KOPT-K1 (cell line): Measurements from ENCODE around the gene ITGB5.
"Not testable (repeated sequence)": the region's sequence is repeated elsewhere in the genome, so short reads cannot be mapped to it uniquely, and the experiment has no call there.

Experiments used
- H3K27ac ChIP-seq: fragments of 200-600 bp; sonication (generic); 2 replicates; pipeline ENCODE4 v1.5.1; 2016; ENCODE audit warnings: antibody characterized with exemption, mild to moderate bottlenecking, low read depth, low read length; ENCODE audit not compliant: poor library complexity, severe bottlenecking
- H3K36me3 ChIP-seq: fragments of 200-600 bp; sonication (generic); 2 replicates; pipeline ENCODE4 v1.5.1; 2017; ENCODE audit warnings: antibody characterized with exemption, mild to moderate bottlenecking, low read length, moderate library complexity; ENCODE audit not compliant: insufficient read depth
- H3K9me3 ChIP-seq: fragments of 200-600 bp; sonication (generic); 2 replicates; pipeline ENCODE4 v1.5.1; 2017; ENCODE audit warnings: antibody characterized with exemption, low read length, mild to moderate bottlenecking; ENCODE audit not compliant: insufficient read depth, poor library complexity, severe bottlenecking

Gene ITGB5

DNA sequence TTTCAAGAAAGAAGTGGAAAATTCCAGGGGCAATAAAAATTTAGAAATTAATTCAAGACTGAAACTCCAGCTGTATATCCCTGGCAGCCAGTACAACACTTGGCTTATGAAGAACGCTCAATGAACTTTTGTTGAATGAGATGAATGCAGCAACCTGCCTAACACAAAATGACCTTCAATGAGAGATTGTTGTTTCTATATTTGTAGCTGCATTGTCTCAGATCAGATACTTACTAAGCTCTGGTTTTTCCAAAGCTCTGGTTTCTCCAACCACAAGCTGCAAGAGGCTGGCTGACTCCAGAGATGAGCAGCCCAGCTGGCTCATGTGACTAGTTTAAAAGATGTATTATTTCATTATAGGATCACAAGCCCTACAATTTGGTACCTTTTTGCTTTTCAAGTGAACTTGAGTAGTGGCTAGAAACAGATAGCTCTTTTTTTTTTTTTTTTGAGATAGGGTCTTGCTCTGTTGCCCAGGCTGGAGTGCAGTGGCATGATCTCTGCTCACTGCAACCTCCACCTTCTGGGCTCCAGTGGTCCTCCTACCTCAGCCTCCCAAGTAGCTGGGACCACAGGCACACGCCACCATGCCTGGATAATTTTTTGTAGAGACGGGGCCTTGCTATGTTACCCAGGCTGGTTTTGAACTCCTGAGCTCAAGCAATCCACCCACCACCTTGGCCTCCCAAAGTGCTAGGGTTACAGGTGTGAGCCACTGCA is 99.5 kb downstream of the ITGB5 start:
- no peaks in the 10 kb centered on the region for H3K36me3 ChIP-seq
- no peaks in the 10 kb centered on the region for H3K9me3 ChIP-seq
- no peak overlapping the region for H3K27ac ChIP-seq

DNA sequence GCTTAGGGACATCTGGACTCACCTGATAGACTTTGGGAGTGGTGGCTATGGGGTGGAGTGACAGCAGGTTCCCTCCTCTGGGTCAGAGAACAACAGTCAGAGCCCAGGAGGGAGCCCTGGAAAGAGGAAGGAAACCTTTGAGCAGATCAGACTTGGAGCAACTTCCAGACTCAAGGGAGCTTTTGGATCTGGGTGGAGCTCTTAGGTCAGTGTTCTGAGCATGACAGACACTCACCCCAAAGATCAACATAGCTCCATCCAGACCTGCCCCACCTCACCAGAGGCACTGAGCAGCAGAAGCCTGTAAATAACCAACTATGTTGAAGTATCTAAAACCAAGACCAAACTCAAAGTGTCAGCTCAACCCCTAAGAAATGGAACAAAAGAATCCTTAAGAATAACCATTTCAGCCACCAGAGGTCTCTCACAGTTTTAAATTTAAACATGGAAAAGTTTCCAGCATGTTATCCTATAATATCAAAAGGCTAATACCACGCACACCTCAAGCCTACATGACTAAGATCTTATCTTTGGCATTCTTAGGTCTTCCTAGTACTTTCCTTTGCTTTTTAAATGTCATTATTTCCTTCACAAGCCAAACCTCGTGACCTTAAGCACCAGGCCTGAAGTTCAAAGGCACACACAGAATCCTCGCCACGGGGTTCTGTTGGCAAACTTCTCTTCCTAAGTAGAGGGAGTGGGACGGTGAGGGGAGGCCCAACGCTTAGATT is 100.5 kb downstream of the ITGB5 start:
- Histone ChIP-seq H3K36me3 (no peaks in the 10 kb centered on the region), H3K27ac (no peak overlapping the region), H3K9me3 (no peaks in the 10 kb centered on the region)

DNA sequence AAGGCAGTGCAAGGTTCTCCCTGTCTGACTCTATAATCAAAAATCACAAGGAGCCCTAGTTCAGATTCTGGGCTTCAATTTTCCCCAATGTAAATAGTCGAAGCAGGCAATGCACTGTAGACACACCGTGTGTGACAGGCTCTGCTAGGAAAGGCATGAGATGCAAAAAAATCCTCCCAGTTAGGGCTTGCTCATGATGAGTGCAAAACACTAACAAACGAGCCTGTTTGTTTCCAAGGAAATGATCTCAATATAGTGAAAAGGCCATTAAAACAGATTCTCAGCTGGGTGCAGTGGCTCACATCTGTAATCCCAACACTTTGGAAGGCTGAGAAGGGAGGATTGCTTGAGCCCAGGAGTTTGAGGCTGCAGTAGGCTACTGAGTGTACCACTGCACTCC is 101.2 kb downstream of the ITGB5 start:
- no peaks in the 10 kb centered on the region for H3K36me3 ChIP-seq
- H3K9me3 ChIP-seq = no peaks in the 10 kb centered on the region
- no peak overlapping the region for H3K27ac ChIP-seq

DNA sequence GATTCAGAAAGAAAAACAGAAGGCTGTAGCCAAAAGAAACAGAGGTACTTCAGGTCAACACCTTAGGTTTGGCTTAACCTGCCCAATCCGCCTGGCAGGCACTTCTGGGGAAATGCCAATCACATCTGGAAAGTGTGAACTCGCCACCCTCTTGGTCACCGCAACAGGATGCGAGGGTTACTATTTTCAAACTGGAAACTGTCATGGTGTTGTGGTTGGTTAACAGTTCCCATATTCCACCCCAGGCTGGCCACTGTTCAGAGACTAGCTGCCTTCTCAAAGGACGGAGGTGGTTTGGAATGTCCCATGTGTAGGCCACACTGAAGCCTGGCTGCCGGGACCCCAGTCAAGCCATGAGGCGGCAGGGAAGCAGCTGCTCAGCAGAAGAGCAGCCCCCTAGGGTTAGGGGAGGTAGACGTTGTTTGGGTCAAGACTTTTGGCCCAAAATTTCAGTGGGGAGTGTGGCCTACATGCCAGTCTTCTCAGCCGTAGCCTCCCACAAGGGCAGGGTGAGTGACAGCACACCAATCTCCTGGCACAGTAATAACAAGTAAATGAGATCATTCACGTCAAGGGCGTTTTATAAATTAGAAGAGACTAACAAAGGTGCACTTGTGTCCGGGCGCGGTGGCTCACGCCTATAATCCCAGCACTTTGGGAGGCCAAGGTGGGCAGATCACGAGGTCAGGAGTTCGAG is 102.3 kb downstream of the ITGB5 start:
- H3K36me3 ChIP-seq = no peaks in the 10 kb centered on the region
- no peaks in the 10 kb centered on the region for H3K9me3 ChIP-seq
- H3K27ac ChIP-seq = no peak overlapping the region

DNA sequence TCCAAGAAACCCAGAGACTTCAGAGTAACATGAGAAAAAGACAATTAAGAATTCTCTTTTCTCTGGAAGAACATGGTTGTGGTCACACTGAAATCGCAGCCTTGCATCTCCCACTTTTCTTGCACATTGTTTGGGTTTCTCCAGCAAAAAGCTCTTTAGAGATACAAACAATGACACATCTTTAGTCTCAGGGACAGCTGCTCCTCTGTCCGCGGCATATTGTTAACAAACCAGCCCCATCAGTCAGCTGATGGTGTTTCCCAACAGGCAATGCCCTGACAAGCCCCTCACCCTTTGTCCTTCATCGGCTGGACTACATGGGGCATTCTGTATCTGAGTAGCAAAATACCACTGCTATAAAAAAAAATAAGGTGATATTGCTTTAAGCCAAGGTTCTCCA is 103.5 kb downstream of the ITGB5 start:
- H3K27ac ChIP-seq = no peak overlapping the region
- H3K9me3 ChIP-seq = no peaks in the 10 kb centered on the region
- no peaks in the 10 kb centered on the region for H3K36me3 ChIP-seq

DNA sequence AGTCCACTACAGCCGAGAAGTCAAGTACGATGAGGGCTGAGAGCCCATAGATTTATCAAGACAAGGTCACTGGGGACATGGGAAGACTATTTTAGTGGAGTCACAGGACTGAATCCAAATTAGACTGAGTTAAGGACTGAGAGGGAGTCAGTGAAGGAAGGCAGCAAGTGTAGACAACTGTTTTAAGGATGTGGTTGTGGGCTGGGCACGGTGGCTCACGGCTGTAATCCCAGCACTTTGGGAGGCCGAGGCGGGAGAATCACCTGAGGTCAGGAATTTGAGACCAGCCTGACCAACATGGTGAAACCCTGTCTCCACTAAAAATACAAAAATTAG is 104.8 kb downstream of the ITGB5 start:
- H3K36me3 ChIP-seq, H3K27ac ChIP-seq, H3K9me3 ChIP-seq: not testable (repeated sequence)

DNA sequence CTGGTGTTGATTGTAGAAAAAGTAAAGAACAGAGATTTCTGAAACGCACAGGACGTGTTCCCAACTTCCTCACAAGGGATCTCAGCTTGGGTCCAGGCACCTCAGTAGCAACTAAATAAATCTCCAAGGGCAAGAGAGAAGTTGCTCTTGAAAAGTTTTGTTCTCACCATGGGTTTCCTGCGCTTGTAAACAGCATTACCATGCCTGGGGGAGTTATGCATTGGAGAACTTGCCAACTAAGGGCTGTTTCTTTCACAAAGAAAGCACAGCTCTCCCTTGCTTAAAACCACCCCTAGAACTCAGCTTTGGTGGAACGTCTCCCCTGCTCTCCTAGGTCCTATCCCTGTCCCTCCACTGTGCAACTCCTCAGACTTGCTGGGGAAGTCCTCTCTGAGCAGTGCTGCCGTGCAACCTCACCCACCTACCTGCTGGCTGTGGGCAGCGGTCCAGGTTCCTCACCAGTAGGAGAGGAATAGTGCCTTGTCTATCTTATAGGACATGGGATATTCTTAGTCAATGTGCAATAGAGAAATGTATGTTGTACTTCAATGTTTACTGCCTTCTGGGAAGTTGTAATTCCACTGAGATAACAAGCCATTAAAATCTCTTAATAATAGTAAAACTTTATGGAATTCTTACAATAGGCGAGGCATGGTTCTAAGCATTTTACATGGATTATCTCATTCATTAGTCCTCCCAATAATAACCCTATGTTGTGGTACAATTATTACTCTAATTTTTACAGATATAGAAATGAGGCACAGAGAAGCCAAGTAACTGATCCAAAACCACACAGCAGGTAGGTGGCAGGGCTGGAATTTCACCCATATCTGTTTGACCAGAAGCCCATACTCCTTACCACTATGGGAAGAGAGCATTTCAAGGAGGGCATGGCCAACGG is 105.4 kb downstream of the ITGB5 start:
- H3K27ac ChIP-seq = no peak overlapping the region

DNA sequence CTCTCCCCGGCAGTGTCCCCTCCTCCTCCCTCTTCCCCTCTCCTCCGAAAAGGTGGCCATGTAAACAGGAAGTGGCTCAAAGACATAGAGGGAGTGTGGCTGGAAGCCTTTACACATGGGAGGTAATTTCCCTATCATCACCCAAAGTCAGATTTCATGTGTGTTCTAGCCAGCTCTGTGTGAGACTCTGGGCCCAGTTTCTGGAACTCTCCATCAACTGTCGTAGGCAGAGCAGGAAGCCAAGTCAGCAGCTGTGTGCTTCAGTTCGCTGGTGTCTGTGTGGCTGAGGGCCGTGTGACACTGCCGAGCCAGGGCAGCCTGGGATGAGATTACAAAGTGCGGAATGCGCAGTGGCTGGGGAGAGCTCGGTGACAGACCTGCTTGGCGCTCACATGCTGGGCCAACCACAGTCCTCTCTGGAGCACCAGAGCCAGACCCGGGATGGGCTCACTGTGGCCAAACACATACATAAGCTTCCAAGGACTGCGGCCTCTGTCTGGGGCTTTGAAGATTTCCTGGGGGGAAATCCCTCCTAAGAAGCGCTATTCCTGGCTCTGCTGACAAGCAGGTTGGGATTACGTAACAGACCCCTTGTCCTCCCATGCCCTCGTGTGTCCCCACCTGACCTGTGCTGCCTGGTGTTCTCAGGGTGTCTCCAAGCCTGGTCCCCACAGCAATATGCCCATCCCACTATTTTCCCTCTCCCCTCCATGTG is 106.2 kb downstream of the ITGB5 start:
- no peaks in the 10 kb centered on the region for H3K9me3 ChIP-seq
- H3K27ac ChIP-seq = no peak overlapping the region
- no peaks in the 10 kb centered on the region for H3K36me3 ChIP-seq

More for the DNA sequence above, 105.4 kb downstream of the ITGB5 start:
- Histone ChIP-seq H3K9me3 (no peaks in the 10 kb centered on the region), H3K36me3 (no peaks in the 10 kb centered on the region)

DNA sequence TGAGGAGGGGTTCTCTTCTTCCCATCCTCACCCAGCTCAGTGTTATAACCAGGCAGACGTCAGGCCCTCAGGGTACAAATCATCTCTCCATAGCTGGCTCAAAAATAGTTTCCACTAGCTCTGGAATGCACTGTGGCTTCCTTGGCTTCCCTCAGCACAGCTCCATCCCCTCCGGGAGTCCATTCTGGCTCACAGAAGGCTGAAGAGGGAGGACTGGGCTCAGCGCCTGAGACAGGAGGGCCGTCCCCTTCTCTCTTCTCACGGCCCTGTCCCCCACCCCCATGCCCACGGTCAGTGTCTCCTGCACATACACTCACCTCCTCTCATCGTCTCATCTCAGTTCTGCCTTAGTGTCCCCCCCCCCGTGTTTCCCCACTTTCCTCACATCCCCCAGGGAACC is 106.8 kb downstream of the ITGB5 start:
- Histone ChIP-seq H3K36me3 (no peaks in the 10 kb centered on the region), H3K27ac (no peak overlapping the region), H3K9me3 (no peaks in the 10 kb centered on the region)

DNA sequence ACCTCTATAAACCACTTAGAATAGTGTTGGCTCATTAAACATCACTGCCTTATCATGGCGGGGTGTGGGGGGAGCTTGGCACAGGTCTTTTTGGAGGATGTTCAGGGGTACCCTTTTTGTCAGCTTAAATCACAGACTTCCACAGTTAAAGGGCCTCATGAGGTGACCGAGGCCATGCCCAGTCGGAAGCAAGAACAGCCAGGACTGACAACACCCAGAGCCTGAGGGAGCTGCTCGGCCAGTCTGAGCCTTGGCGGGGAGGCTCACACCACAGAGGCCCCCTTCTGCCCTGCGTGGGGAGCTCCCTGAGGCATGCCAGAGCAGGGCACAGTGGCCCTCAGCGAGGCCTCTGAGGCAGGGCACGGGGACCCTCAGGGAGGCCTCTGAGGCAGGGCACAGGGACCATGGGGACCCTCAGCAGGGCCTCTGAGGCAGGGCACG is 107.4 kb downstream of the ITGB5 start:
- no peaks in the 10 kb centered on the region for H3K36me3 ChIP-seq
- H3K9me3 ChIP-seq = no peaks in the 10 kb centered on the region
- no peak overlapping the region for H3K27ac ChIP-seq

DNA sequence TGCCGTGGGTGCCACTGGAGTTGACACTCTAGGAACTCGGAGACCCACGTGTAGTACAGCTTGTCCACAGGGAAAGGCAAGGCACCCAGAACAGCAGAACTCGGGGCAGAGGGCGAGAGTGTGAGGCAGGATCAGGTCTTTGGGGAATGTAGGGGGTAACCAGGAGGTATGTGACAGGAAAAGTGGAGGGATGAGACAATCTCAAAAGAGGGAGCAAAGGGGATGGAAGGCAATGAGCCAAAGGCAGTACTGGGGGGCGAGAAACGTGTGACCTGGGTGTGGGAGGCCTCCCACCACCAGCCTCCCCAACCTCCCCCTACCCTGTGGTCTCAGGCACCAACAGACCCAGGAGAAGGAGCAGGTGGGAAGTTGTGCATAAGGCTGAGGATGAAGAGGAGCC is 108.0 kb downstream of the ITGB5 start:
- Histone ChIP-seq H3K36me3 (no peaks in the 10 kb centered on the region), H3K27ac (no peak overlapping the region), H3K9me3 (no peaks in the 10 kb centered on the region)

DNA sequence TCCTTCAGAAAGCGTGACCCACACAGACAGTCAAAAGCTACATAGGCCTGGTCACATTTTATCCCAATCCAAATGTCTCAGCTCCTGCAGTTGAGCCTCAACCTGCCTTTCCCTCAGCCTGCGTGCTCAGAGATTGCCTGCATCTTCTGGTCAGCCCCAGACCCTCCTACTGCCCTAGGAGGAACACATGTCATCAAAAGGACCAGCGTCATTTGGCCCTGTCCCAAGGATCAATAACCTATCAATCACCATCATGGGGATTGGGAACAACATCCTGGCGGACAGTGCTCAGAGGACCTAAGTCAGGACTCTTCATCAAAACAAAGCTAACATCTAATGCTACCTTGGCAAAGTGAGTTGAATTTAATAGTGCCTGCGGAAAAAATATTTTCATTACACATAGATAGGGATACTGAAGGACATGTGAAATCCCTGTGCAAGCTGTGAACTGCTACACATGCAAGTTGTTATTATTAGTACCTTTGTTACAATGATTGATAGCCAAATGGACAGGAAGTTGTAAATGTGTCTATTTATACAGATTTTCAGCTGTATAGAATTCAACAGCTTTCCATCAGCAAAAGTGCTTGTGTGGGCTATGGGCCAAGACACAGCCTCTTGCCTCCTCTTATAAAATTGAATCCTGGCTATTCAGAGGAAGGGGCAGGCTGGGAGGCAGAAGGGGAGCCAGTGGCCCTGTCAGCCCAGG is 109.2 kb downstream of the ITGB5 start:
- H3K9me3 ChIP-seq = no peaks in the 10 kb centered on the region
- H3K27ac ChIP-seq = no peak overlapping the region
- H3K36me3 ChIP-seq = no peaks in the 10 kb centered on the region

DNA sequence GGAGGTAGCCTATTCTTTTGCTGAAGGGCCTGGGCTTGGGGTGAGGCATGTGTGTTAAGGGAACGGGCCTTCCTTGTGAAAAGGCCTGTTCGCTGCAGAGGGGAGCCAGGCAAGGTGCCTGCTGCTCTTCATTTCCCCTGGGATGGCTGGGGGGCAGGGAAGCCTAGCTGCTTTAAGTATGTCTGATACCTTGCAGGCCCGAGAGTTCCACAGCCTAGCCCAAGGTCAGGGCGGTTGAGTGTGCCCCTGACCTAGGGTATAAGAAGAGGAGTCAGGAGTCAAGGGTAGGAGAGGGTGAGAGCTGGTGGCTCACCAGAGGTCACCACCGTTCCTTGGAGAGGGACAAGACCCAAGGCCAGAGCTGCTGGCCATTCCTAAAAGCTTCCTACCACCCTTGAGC is 110.3 kb downstream of the ITGB5 start:
- H3K36me3 ChIP-seq = no peaks in the 10 kb centered on the region
- H3K9me3 ChIP-seq = no peaks in the 10 kb centered on the region
- no peak overlapping the region for H3K27ac ChIP-seq

DNA sequence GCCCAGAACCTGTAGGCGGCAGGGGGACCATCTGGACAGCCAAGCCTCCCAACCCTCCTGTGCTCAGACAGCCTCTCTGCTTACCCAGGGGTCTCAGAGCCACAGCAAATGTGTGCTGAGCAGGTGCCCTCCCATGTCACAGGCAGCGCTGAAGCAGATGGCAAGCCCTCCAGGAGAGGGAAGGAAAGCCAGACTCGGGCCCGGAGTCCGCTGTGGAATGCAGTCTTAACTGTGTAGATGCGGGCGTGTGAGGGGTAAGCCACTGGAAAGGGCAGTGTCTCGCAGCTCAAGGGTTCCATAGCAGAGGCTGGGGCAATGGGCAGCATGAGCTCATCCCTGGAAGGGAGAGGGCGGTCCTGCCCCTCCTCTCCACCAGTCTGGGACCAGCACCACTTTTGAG is 111.3 kb downstream of the ITGB5 start:
- H3K36me3 ChIP-seq = no peaks in the 10 kb centered on the region
- H3K27ac ChIP-seq = no peak overlapping the region
- no peaks in the 10 kb centered on the region for H3K9me3 ChIP-seq
